Thoracic aorta (tissue), 2 donors: ENCODE results near the gene MAD1L1. TPM values are rescaled to one million over a fixed set of nuclear protein-coding genes. Genes with fewer than 3 reads are reported as not detected.

Experiments used
- ATAC-seq: fragments of 150-250 bp; one replicate; pipeline ENCODE4 v1.8.0; 2017; ENCODE audit warnings: low read depth; ENCODE audit not compliant: insufficient number of reproducible peaks, low FRiP score
- DNase-seq: peaks from one replicate; pipeline ENCODE4 v3.0.0-alpha.2; 2020; ENCODE audit warnings: low spot score
- H3K27ac ChIP-seq, 2 donors: fragments of 200-600 bp; sonication (generic); 1 replicate in 1 of 2; 2 replicates in 1 of 2; pipeline ENCODE4 v1.5.1; 2016; ENCODE audit warnings: mild to moderate bottlenecking in 2 of 2, moderate library complexity in 2 of 2
- H3K27me3 ChIP-seq: fragments of 200-600 bp; sonication (generic); replicated peaks from 2 replicates; pipeline ENCODE4 v1.6.0; 2016; ENCODE audit warnings: mild to moderate bottlenecking; ENCODE audit not compliant: insufficient read depth
- H3K36me3 ChIP-seq: fragments of 200-600 bp; sonication (generic); one replicate; pipeline ENCODE4 v1.5.1; 2016
- H3K4me1 ChIP-seq, 2 donors: fragments of 200-600 bp; sonication (generic); 1 replicate in 1 of 2; 2 replicates in 1 of 2; pipeline versions ENCODE4 v1.5.1 to v1.6.0; 2016; ENCODE audit warnings: low read depth in 2 of 2, mild to moderate bottlenecking in 1 of 2; ENCODE audit not compliant: control insufficient read depth in 1 of 2
- H3K4me3 ChIP-seq: fragments of 200-600 bp; sonication (generic); 2 replicates; pipeline ENCODE4 v1.5.1; 2016; ENCODE audit warnings: mild to moderate bottlenecking
- H3K9me3 ChIP-seq: fragments of 200-600 bp; sonication (generic); 2 replicates; pipeline ENCODE4 v1.5.1; 2016
- total RNA-seq, 2 donors: library from RNA; depleted of rRNA; stranded (reverse); fragments of >200 nt; gene quantifications; one replicate each; pipeline versions ENCODE4 v1.1.0 to v1.2.3, GENCODE V29; 2016
- TF ChIP-seq, protein P1 (sequence below): fragments of 200-600 bp; sonication (generic); IDR thresholded peaks from one replicate; pipeline ENCODE4 v1.5.1; 2019; ENCODE audit warnings: antibody characterized with exemption

MAD1L1 gene
- total RNA-seq, 2 donors from 2014 or later = 27.4 to 41.3 TPM

DNA sequence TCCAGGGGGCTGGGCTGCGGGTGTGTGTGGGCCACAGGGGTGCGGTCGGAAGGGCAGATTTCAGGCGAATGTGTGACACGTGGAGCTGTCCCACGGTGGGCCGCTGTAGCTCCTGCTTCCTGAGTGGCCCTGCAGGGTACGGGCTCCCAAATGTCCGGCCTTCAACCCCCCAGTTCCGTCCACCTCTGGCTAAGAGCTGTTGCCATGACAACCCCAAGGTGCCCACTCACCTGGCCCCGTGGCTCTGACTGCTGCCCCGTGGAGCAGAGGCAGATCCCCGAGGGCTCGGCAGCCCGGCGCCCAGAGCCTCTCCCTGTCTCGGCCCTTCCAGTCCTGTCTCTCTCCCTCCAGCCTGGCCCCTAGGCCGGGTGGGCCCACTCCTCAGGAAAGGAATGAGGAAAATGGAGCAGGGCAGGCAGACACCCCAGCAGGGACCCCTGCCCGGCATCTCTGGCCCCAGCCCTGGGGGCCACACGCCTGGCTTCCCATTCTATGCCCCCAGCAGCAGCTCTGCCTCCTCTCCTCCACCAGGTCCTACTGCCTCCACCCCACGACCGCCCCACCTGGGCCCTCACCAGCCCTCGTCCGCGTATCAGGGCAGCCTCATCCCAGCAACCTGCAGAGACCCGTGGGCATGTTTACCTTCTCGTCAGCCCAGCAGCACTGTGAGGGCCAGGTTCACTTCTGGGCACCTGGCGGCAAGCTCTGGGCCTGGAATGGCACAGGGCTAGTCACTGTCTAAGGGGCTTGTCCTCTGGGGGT lies 347.1 kb downstream of the MAD1L1 start:
- TF ChIP-seq, protein P1, sequence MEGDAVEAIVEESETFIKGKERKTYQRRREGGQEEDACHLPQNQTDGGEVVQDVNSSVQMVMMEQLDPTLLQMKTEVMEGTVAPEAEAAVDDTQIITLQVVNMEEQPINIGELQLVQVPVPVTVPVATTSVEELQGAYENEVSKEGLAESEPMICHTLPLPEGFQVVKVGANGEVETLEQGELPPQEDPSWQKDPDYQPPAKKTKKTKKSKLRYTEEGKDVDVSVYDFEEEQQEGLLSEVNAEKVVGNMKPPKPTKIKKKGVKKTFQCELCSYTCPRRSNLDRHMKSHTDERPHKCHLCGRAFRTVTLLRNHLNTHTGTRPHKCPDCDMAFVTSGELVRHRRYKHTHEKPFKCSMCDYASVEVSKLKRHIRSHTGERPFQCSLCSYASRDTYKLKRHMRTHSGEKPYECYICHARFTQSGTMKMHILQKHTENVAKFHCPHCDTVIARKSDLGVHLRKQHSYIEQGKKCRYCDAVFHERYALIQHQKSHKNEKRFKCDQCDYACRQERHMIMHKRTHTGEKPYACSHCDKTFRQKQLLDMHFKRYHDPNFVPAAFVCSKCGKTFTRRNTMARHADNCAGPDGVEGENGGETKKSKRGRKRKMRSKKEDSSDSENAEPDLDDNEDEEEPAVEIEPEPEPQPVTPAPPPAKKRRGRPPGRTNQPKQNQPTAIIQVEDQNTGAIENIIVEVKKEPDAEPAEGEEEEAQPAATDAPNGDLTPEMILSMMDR = no peak
- Histone ChIP-seq H3K36me3 (peaks cover 5% of the 10 kb centered on the region), H3K4me3 (no peak overlapping the region), H3K9me3 (no peaks in the 10 kb centered on the region), H3K27ac (no peak overlapping the region), H3K4me1 (no peaks in the 10 kb centered on the region), H3K27me3 (no peaks in the 10 kb centered on the region)
- no peak for DNase-seq
- ATAC-seq = no peak

DNA sequence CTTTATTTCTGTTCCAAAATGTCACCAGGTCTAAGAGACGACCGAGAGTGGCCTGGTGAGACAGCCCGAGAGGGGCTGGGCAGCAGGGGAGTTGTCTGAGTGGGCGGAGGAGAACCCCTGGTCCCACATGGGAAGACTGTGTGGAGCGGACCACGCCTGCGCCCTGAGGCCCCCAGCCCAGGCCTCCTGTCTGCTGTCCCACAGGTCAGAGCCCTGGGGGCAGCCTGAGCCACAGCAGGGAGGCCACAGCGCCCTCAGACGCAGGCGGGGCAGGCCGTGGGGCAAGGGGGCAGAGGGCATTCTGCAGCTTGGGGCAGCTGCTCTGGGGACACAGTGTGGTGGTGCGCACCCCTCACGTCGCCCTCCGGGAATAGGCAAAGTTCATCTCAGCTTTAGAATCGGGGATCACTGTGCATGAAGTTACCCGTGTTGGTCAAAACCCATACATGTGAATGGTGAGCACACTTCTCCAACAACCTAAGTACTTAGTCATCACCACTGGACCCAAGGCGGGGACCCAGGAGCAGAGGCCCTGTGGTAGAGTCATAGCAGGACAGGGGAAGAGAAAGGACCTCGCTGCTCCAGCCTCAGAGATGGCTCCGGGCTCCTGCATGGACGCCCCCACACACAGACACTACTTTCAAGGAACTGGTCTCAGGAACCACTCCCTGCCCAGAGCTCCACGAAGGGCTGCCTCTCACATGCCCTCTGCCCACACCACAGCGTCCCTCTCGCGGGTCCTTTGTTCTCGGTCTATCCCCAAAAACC lies 348.0 kb downstream of the MAD1L1 start:
- no peak overlapping the region for H3K4me3 ChIP-seq
- peaks cover 5% of the 10 kb centered on the region for H3K36me3 ChIP-seq
- no peak for DNase-seq
- no peaks in the 10 kb centered on the region for H3K4me1 ChIP-seq
- no peaks in the 10 kb centered on the region for H3K27me3 ChIP-seq
- ATAC-seq = no peak
- H3K9me3 ChIP-seq = no peaks in the 10 kb centered on the region
- no peak overlapping the region for H3K27ac ChIP-seq
- TF ChIP-seq, protein P1 = no peak

DNA sequence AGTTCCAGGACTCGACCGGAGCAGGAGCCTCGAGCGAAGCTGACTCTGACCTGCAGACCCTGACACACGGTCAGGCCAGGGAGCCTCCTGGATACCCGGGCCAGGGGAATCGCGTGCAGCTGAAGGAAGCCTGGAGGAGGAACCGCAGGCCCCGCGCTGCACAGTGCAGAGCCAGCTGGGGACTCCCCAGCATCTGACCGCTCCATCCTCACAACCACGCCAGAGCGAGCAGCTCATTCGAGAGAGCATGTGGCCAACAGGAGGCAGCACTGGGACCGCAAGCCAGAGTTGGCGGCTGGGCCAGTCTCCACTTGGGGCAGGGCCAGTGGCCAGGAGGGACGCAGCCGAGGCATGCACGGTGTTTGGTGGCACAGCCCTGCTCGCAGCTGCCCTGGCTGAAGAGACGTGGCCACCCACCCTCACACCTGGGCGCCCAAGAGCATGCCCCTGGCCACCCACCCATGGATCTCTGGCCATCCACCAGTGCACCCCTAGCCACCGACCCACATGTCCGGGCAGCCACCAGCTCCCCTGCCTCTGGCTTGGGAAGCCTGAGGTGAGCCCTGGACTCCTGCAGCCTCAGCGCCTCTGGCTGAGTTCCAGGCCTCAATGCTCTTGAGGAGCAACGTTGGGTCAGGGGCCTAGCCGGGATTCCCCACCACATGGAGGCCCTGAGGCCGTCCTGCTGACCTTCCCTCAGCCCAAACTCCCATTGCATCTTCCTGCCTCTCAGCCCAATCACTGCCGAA lies 348.7 kb downstream of the MAD1L1 start:
- ATAC-seq (no peak), DNase-seq (no peak)
- Histone ChIP-seq H3K4me1 (no peaks in the 10 kb centered on the region), H3K36me3 (peaks cover 5% of the 10 kb centered on the region), H3K27ac (no peak overlapping the region), H3K4me3 (no peak overlapping the region), H3K27me3 (no peaks in the 10 kb centered on the region), H3K9me3 (no peaks in the 10 kb centered on the region)
- TF ChIP-seq, protein P1 = no peak

DNA sequence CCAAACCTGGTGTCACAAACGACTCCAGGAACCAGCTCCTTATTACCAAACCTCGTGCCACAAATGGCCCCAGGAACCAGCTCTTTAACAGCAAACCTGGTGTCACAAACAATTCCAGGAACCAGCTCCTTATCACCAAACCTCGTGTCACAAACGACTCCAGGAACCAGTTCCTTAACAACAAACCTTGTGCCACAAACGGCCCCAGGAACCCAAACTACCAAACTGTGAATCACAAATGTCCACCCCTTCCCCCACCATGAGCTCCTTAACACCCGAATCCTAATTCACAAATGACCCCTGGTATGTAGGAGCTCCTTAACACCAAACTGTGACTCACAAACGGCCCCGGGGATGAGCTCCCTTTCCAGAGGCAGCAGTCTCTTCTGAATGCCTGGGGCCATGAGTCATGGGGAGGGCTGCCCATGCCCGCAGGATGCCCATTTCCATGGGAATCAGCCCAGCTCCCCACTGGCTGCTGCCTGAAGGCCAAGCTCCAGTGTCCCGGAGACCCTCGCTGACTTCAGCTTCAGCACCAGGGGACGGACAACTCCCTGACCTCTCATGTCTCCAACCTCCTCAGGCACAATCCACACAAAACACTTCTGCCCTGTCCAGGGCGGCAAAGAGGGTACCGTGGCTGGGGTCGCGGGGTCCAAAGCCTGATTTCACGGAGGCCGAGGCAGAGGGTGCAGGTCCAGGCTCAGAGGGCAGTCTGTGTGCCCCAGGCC lies 349.5 kb downstream of the MAD1L1 start:
- Histone ChIP-seq H3K27ac (no peak overlapping the region), H3K27me3 (no peaks in the 10 kb centered on the region), H3K4me1 (no peaks in the 10 kb centered on the region), H3K4me3 (no peak overlapping the region), H3K36me3 (no peaks in the 10 kb centered on the region), H3K9me3 (peaks cover under 1% of the 10 kb centered on the region)
- DNase-seq (no peak), ATAC-seq (no peak)
- TF ChIP-seq, protein P1 = no peak
